IPS-NIHi7 (cell line): ENCODE measurements around the gene MLYCD.

Source experiments
- DNase-seq: peaks from one replicate; pipeline ENCODE4 v3.0.0; 2012; ENCODE audit warnings: mixed read lengths; ENCODE audit errors: extremely low spot score

The MLYCD gene

DNA sequence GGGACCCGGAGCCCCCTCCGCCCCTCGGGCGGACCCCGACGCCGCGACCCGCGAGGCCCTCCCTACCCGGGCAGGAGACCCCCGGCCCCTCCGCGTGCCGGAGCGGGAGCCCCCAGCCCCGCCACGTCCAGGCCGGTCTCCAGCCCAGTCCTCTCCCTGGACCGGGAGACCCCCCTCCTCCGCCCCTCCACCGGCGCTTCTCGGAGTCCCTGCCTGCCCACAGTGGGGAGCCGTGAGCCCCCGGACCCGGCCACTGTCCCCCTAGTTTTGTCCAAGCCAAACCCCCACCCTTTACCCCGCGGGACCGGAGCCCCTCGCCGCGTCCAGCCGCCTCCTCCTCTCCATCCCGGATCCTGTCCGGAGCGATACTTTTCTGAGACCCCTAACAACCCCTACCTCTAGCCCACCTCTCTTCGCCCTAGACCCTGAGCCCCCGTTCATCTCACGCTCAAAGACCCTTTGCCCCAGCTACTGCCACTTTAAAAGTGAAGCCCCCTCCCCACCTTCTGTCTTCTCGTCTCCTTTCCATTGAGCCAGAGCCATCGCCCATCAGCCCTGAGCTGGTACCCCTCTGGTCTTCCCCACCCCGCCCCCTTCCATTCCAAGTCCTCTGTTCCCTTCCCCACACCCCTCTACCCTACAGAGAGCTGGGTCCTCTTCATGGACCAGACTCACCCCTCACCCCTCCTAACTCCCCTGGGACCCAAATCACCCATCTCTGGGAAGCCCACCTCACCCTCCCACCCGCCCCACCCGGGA is 70.2 kb downstream of the MLYCD start:
- no peak for DNase-seq

DNA sequence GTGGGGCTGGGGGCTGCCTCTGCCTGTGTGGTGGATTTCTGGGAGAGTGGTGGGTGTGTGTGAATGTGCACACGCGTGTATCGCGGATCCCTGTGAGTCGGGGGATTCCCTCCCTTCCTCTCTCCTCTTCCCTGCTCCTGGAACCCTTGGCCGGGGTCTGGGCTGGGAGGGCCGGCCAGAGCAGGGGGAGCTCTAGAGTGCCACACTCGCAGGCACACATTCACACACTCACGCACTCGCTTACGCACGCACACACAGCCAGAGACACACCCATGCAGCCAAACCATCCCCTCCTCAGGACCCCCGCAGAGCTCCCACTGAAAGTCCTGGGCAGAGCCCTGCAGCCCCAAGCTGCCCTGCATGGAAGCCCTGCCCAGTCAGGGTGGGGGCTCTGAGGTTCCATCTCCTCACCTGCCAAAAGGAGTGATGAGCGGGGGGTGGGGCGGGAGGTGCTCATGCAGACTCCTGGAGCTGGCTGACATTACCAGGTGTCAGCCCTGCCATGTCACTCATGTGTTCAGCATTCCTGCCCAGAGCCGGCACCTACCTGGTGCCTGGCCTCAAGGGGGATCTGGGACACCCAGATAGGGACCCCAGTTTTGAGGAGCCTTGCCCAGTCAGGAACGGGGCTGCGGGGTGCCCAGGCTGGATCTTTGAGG is 71.0 kb downstream of the MLYCD start:
- no peak for DNase-seq

GRCh38 chr16:83970430-83970815 is 71.5 kb downstream of the MLYCD start:
- no peak for DNase-seq

DNA sequence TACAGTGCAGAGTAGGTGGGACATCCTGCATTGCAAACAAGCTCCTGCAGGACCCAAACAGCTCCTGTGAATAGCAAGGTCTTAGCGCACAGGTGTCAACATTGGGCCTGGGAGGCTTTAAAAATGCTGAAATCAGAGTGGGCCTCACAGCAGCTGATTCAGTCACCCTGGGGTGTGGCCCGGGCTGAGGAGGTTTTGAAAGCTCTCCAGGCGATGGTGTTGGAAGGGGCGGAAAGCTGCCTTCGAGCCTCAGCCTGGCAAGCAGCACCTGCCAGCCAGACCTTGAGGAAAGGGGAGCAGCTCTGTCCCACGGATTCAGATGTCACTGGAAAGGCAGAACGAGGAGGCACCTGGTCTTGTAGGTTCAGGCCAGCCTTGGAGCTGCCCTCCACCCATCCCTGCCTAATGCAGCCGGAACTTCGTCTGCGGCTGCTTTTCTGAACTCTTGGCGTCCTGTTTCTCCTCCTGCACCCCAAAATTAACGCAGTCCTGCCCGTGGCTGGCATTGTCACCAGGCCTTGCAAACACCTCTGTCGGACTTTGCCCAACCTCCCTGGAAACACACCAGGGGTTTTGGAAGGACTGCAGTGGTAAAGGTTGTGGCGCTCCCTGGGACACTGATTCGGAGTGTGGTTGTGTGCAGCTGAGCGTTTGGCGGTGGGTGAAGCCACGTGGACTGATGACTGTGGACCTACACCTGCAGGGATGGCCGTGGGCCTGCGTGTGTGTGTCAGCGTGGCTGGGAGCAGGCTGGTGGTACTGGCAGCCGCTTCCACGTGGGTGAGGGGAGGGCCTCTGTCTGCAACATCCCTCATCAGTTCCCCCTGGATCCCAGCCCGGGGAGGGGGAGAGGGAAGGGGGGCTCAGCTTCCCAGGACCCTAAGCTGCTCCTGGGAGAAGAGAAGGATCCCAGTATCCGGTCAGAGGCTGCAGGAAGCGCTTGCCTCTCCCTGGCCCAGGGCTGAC is 72.5 kb downstream of the MLYCD start:
- no peak for DNase-seq

- DNase-seq = no peak
Measured at GRCh38 chr16:83972256-83973008, 73.5 kb downstream of the MLYCD start.

DNA sequence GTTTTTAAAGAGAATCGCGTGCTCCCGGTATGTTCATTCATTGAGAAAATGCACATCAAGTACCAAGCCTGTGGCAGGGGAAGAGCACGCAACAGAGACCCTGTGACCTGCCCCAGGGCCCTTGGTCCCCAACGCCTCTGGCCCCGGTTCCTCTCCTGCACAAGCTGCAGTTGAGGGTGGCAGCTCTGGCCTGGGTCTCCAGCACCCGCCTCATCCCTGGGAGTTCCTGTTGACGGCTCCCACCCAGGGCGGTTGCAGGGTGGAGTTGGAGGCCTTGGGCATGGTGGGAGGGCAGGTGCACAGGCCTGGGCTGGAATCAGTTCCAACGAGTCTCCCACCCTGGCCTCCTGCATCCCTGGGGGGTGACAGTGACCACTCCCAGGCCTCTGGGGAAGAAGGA is 74.2 kb downstream of the MLYCD start:
- no peak for DNase-seq

DNA sequence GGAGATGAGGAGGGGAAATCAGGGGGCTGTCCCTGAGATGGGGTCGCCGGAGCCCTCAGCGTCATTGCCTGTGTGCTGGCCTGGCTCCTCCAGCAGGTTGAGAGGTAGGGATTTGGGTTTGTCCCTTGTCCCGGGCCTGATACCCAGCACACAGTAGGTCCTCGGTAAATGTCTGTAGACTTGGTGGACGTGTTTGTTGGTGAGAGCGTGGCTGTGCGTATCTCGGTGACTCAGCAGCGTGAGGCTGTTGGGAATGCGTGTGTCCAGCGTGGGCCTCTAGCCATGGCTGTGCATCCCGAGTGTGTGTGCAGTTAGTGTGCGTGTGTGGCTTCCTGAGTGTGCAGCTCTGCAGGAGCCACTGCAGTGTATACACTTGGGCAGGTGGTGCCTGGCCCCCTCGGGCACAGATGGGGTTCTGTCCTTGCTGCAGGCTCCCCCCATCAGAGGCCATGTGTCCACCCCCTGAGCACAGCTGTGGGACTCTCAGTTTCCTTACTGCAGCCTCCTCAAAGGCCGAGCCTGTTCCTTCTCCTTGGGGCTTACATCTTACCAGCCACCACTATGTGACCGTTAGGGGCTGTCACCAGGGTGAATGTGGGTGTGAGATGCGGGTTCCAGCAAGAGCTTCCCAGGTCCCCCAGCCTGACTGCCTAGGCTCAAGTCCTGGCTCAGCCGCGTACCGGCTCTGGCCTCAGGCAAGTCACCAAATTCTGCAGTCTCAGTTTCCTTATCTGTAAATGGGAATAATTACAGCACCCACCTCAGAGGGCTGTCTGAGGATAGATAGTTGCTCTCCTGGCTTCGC is 74.9 kb downstream of the MLYCD start:
- no peak for DNase-seq

DNA sequence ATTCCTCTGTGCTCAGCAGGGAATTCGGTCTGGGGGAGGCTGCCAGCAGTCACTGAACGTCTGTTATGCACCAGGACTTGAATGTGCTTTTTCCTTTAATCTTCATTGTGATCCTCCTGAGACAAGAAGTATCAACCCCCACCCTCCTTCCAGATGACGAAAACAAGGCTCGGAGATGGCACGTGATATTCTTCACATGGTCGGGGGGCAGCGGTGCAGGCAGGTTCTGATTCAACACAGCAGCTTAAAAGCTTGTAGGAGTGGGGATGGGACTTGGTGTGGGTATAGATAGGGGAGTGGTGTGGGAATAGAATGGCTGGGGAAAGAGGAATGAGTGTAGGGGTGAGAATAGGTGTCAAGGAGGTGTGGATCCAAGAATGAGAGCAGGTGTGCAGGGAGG is 75.6 kb downstream of the MLYCD start:
- no peak for DNase-seq

DNA sequence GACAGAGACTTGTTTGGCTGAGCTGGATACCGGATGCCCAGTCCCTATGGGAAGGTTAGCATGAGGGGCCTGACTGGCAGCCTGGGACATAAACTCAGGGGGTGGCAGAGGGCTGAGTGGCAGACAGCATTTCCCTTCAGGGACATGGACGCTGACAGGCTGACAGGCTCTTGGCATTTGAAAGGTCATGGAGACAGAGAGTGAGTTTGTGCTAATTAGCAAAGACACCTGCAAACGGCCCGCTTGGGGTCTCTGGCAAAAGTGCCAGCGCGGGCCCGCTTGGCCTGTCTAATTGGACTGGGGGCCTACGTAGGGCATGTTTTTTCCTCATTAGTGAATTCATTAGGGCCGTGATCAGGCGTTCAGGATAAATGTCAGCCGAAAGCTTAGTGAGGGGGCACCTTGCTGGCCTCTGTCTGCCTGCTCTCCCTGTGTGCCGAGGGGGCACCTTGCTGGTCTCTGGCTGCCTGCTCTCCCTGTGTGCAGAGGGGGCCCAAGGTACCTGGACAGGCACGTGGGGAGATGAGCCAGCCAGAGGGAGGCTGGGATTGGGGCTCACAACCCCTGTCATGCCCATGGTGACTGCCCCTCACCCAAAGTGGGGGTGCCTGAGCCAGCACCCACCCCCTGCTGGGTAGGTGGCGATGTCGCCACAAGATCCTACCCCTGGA is 76.8 kb downstream of the MLYCD start:
- no peak for DNase-seq
